Measurements from ENCODE around the gene APOL6. TPM values are rescaled to one million over a fixed set of nuclear protein-coding genes. Genes with fewer than 3 reads are reported as not detected.

Gene APOL6
- total RNA-seq, 2 donors from 2014 or later = 8.7 to 14.6 TPM

DNA sequence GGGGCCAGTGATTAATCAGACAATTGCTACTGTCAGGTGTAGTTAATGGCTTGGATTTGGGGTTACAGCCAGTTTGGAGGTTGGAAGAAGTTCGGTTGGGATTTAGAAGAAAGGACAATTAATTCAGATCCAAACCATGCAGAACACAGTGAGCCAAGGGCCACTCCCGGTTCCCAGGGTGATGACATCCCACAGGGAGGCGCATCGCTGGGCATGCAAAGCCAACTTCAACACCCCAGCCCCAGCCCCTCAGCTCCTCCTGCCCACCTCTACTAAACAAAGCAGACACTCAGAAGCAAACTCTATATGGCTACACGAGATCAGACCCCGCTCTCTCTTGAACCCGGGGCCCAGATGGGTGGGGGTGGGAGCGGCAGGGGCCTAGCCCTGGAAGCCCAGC, 41.3 kb upstream of the APOL6 start:
- no peak overlapping the region for H3K4me3 ChIP-seq
- H3K36me3 ChIP-seq = no peaks in the 10 kb centered on the region
- TF ChIP-seq, protein P1, sequence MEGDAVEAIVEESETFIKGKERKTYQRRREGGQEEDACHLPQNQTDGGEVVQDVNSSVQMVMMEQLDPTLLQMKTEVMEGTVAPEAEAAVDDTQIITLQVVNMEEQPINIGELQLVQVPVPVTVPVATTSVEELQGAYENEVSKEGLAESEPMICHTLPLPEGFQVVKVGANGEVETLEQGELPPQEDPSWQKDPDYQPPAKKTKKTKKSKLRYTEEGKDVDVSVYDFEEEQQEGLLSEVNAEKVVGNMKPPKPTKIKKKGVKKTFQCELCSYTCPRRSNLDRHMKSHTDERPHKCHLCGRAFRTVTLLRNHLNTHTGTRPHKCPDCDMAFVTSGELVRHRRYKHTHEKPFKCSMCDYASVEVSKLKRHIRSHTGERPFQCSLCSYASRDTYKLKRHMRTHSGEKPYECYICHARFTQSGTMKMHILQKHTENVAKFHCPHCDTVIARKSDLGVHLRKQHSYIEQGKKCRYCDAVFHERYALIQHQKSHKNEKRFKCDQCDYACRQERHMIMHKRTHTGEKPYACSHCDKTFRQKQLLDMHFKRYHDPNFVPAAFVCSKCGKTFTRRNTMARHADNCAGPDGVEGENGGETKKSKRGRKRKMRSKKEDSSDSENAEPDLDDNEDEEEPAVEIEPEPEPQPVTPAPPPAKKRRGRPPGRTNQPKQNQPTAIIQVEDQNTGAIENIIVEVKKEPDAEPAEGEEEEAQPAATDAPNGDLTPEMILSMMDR (IDR thresholded peaks at IDR 0.05) = no peak
- no peaks in the 10 kb centered on the region for H3K9me3 ChIP-seq
- no peak overlapping the region for H3K27ac ChIP-seq
- 82% methylated on average over 8 of the region's 8 CpGs for WGBS
- no peaks in the 10 kb centered on the region for H3K4me1 ChIP-seq (replicated peaks)
- H3K27me3 ChIP-seq (replicated peaks; ENCODE audit: insufficient read depth) = no peaks in the 10 kb centered on the region
- intact Hi-C loops (cut with DNase I) = no loop called here
- DNase-seq (ENCODE audit: low spot score) = no peak

DNA sequence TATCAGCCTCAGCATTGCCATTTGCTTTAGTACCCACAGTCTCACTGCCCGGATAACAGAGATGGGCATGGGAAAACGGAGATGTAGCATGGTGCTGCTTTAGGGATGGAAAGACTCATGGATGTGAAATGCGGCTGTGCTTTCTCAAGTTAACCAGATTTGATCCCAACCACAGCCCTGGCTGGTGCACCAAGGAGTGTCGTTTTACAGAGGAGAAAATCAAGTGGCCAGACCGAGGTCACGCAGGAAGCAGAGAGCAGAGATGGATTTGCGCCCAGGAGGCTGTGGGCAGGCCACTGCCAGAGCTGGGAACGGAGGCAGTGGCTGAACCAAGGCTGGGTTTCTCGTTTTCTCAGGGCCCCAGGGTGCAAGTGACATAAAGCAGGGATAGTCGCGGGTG, 40.2 kb upstream of the APOL6 start:
- intact Hi-C loops (cut with DNase I) = no loop called here
- H3K9me3 ChIP-seq = no peaks in the 10 kb centered on the region
- 84% methylated on average over 11 of the region's 11 CpGs for WGBS
- TF ChIP-seq POLR2A (IDR thresholded peaks at IDR 0.05) = no peak
- TF ChIP-seq POLR2AphosphoS5 (IDR thresholded peaks at IDR 0.05) = no peak
- TF ChIP-seq, protein P1 (IDR thresholded peaks at IDR 0.05) = no peak
- no peaks in the 10 kb centered on the region for H3K4me1 ChIP-seq (replicated peaks)
- H3K27me3 ChIP-seq (replicated peaks; ENCODE audit: insufficient read depth) = no peaks in the 10 kb centered on the region
- no peaks in the 10 kb centered on the region for H3K36me3 ChIP-seq
- no peak overlapping the region for H3K4me3 ChIP-seq
- no peak overlapping the region for H3K27ac ChIP-seq
- no peak for DNase-seq (ENCODE audit: low spot score)

DNA sequence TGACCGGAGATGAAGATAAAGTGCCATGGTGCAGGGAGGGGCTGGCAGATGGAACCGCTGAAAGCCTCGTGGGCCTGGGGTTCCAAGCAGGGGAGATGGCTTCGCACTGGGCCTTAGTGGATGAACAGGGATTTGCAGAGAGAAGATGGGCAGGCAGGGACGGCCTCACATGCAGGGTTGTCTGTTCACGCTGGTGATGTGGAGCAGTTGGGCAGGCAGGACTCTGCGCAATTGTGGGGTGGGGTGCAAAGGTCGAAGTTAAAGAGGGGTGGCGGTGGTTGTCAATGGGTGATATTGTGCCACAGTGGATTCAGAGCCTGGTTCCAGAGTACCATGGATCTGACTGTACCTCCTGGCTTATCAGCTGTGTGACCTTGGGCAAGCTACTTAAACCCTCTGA, 39.0 kb upstream of the APOL6 start:
- intact Hi-C loops (cut with DNase I) = no loop called here
- no peak for TF ChIP-seq POLR2A (IDR thresholded peaks at IDR 0.05)
- TF ChIP-seq, protein P1 (IDR thresholded peaks at IDR 0.05) = no peak
- TF ChIP-seq POLR2AphosphoS5 (IDR thresholded peaks at IDR 0.05) = no peak
- no peak for DNase-seq (ENCODE audit: low spot score)
- 95% methylated on average over 9 of the region's 9 CpGs for WGBS
- H3K4me1 ChIP-seq (replicated peaks) = no peaks in the 10 kb centered on the region
- no peak overlapping the region for H3K27ac ChIP-seq
- H3K36me3 ChIP-seq = no peaks in the 10 kb centered on the region
- H3K4me3 ChIP-seq = no peak overlapping the region
- H3K27me3 ChIP-seq (replicated peaks; ENCODE audit: insufficient read depth) = no peaks in the 10 kb centered on the region
- no peaks in the 10 kb centered on the region for H3K9me3 ChIP-seq

DNA sequence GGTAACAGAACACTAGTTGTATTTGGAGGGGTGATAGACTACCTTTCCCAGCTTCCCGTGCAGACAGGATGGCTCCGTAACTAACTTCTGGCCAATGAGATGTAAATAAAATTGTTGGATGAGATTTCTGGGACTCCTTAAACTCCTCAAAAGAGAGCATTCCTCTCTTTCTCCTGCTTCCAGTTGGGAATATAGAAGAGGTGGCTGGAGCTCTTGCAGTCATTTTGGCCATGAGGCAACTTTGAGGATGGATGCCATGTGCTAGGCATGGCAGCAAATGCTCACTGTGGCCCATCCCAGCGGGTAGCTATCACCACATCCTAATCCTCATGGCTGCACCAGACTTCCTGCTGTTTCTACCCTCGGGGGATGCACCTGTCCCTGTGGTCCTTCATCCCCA, 38.5 kb upstream of the APOL6 start:
- H3K4me1 ChIP-seq (replicated peaks) = no peaks in the 10 kb centered on the region
- no peak for TF ChIP-seq POLR2A (IDR thresholded peaks at IDR 0.05)
- TF ChIP-seq, protein P1 (IDR thresholded peaks at IDR 0.05) = no peak
- no peak for TF ChIP-seq POLR2AphosphoS5 (IDR thresholded peaks at IDR 0.05)
- H3K36me3 ChIP-seq = no peaks in the 10 kb centered on the region
- no peak for DNase-seq (ENCODE audit: low spot score)
- WGBS = 95% methylated on average over 4 of the region's 4 CpGs
- H3K27me3 ChIP-seq (replicated peaks; ENCODE audit: insufficient read depth) = no peaks in the 10 kb centered on the region
- H3K27ac ChIP-seq = no peak overlapping the region
- no peak overlapping the region for H3K4me3 ChIP-seq
- intact Hi-C loops (cut with DNase I) = no loop called here
- H3K9me3 ChIP-seq = no peaks in the 10 kb centered on the region

DNA sequence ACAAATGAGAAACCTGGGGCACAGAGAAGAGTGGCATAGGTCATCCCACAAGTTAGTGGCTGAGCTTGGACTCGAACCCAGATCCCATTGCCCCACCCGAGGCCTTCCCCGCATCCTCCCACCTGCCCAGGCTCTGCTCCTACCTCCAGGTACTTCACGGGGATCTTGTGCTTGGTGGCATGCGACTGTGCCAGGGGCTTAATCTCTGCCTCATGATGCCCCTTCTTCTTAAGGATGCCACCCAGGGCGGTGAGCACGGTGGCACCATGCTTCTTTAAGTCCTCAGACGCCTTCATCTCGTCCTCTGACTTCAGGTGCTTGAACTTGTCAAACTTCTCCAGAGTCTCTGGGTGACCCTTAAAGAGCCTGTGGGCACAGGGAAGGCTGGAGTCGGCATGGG, 37.5 kb upstream of the APOL6 start:
- Histone ChIP-seq H3K27me3 (replicated peaks; ENCODE audit: insufficient read depth) (no peaks in the 10 kb centered on the region), H3K4me1 (replicated peaks) (no peaks in the 10 kb centered on the region), H3K4me3 (no peak overlapping the region), H3K9me3 (no peaks in the 10 kb centered on the region), H3K27ac (no peak overlapping the region), H3K36me3 (no peaks in the 10 kb centered on the region)
- WGBS = 77% methylated on average over 10 of the region's 10 CpGs
- TF ChIP-seq, protein P1 (IDR thresholded peaks at IDR 0.05) = no peak
- no peak for DNase-seq (ENCODE audit: low spot score)
- intact Hi-C loops (cut with DNase I) = no loop called here

Data from prostate gland (tissue), 2 donors.